ENCODE data around the gene LYZL4.

DNA sequence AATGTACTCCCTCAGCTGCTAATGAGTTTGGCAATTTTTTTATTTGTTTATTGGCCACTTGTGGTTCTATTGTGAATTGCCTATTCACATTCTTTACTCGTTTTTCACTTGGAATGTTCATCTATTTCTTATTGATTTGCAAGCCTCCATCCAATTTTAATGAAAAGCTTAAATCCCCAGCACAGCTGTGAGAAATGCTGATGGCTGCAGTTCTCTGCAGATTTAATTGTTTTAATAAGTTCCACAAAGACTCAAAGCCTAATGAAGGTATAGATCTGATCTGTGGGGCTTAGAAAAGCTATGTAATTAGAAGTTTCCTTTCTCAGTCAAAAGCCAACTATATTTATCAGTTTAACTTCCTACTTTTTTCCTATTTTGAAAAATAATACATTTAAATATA, 41.5 kb downstream of the LYZL4 start:
- TF ChIP-seq, protein P1, sequence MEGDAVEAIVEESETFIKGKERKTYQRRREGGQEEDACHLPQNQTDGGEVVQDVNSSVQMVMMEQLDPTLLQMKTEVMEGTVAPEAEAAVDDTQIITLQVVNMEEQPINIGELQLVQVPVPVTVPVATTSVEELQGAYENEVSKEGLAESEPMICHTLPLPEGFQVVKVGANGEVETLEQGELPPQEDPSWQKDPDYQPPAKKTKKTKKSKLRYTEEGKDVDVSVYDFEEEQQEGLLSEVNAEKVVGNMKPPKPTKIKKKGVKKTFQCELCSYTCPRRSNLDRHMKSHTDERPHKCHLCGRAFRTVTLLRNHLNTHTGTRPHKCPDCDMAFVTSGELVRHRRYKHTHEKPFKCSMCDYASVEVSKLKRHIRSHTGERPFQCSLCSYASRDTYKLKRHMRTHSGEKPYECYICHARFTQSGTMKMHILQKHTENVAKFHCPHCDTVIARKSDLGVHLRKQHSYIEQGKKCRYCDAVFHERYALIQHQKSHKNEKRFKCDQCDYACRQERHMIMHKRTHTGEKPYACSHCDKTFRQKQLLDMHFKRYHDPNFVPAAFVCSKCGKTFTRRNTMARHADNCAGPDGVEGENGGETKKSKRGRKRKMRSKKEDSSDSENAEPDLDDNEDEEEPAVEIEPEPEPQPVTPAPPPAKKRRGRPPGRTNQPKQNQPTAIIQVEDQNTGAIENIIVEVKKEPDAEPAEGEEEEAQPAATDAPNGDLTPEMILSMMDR (IDR thresholded peaks at IDR 0.05; ENCODE audit: borderline replicate concordance, extremely low read depth, low read length, poor library complexity, severe bottlenecking) = no peak
- no peak for TF ChIP-seq EZH2 (IDR thresholded peaks at IDR 0.05; ENCODE audit: borderline replicate concordance, low read depth, low read length, severe bottlenecking)

Data from DND-41 (cell line).